T-helper 1 cell treated with Interleukin-12 subunit alpha and Interleukin-12 subunit beta and Interleukin-4 antibody, amounts not matched to agents 30 ng/mL and 1 ng/mL, for 36 hours (primary cell): ENCODE data around the gene UTP14C. TPM values are rescaled to one million over a fixed set of nuclear protein-coding genes. Genes with fewer than 3 reads are reported as not detected.
"Not testable (repeated sequence)": the region's sequence is repeated elsewhere in the genome, so short reads cannot be mapped to it uniquely, and the experiment has no call there.

ENCODE experiments used
- intact Hi-C: fragments of 100-400 bp; cut with micrococcal nuclease; formaldehyde crosslinking; loops from one replicate; pipeline ENCODE4 v1.15.1; 2024
- total RNA-seq: library from RNA; stranded (reverse); gene quantifications from 2 replicates; pipeline ENCODE4 v1.2.3, GENCODE V29; 2022

UTP14C gene, protein sequence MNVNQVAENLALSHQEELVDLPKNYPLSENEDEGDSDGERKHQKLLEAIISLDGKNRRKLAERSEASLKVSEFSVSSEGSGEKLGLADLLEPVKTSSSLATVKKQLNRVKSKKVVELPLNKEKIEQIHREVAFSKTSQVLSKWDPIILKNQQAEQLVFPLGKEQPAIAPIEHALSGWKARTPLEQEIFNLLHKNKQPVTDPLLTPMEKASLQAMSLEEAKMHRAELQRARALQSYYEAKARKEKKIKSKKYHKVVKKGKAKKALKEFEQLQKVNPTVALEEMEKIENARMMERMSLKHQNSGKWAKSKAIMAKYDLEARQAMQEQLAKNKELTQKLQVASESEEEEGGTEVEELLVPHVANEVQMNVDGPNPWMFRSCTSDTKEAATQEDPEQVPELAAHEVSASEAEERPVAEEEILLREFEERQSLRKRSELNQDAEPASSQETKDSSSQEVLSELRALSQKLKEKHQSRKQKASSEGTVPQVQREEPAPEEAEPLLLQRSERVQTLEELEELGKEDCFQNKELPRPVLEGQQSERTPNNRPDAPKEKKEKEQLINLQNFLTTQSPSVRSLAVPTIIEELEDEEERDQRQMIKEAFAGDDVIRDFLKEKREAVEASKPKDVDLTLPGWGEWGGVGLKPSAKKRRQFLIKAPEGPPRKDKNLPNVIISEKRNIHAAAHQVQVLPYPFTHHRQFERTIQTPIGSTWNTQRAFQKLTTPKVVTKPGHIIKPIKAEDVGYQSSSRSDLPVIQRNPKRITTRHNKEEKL
- total RNA-seq = 14.0 and 14.4 TPM in 2 replicates

DNA sequence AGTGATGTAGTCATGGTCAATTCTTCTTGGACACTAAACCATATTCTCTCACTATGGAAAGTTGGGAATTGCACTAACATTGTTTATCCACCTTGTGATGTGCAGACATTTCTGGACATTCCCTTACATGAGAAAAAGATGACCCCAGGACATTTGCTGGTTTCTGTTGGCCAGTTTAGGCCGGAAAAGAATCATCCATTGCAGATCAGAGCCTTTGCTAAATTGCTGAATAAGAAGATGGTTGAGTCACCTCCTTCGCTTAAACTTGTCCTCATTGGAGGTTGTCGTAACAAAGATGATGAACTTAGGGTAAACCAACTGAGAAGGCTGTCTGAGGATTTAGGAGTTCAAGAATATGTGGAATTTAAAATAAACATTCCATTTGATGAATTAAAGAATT lies at the start of gene UTP14C:
TSS of gene UTP14C (plus strand) at position 211 of the 400 bp plus-strand sequence. CDS start 4,114 bp downstream, outside the sequence.
- intact Hi-C loops = no loop called here

DNA sequence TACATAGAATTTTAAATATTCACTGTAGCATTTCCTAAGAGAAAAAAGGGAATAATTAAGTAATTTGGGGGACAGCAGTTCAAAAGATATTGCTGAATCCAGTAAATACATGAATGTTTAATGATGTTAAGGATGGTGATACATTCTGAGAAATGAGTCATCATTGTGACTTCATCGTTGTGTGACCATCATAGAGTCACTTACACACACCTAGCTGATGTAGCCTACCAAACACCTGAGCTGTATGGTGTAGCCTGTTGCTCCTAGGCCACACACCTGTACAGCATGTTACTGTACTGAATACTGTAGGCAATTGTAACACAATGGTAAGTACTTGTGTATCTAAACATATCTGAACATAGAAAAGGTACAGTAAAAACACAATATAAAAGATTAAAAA lies 48.1 kb upstream of the UTP14C start:
- intact Hi-C loops = no loop called here

DNA sequence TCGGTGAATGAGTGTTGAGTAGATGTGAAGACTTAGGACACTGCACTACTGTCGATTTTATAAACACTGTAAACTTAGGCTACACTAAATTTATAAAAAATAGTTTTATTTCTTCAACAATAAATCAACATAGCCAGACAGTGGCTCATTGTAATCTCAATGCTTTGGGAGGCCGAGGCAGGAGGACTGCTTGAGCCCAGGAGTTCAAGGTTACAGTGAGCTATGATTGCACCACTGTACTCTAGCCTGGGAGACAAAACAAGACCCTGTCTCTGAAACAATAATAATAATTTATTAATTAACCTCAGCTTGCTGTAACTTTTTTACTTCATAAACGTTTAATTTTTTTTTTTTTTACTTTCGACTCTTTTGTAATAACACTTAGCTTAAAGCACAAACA lies 47.6 kb upstream of the UTP14C start:
- intact Hi-C loops = no loop called here

DNA sequence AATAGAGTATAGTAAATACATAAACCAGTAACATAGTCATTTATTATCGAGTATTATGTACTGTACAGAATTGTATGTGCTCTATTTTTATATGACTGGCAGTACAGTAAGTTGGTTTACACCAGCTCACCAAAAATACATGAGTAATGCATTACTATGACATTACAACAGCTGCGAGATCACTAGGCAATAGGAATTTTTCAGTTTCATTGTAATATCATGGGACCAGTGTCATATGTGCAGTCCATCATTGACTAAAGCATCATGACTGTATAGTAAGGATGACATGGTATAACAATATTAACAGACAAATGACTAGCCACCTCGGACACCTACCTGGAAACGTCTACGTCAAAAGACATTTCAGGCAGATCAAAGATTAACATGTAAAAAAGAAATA lies 46.9 kb upstream of the UTP14C start:
- intact Hi-C loops = no loop called here

DNA sequence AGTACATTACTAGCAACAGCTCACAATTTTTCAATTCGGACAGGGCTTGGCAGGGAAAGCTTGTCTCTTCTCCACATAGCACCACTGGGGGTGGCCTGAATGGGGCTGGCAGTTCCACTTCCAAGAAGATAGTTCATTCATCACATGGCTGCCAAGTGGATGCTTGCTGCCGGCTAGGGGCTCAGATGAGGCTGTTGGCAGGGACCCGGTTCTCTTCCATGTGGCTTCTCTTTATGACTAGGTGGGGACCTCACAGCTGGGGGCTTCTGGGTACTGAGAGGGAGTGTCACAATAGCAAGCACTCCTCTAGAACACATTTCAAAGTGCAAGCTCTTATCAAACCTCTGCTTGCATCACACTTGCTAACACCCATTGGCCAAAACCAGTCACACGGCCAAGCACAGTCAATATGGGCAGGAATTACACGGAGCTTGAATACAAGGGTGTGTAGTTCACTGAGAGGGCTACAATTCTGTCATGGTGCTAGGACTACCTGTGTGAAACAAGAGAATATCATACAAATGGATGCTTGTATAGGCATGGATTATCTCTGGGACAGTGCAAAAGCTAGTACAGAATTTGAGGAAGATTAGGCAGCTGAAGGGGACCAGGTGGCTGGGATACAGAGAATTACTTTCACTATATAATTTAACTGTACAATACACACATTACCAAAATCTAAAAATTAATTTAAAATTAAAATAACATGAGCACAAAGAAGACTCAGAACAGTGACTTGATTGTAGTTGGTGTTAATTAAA lies 45.5 kb upstream of the UTP14C start:
- intact Hi-C loops = no loop called here

DNA sequence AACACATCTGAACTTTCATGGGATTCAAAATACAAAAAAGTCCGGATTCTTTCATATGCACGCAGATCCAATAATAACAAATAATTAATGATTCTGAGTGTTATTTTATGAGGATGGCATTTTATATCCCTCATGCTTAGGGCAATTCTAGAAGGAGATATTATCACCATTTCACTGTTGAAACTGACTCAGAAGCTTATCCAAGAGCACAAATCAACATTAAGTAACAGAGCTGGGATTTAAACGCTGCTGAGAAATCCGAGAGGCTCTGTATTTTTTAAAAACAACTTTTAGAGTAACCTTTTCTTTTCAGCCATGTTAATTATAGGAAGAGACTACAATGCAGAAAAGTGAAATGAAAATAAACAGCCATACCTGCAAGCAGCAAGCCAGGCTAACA lies 43.6 kb upstream of the UTP14C start:
- intact Hi-C loops = no loop called here

DNA sequence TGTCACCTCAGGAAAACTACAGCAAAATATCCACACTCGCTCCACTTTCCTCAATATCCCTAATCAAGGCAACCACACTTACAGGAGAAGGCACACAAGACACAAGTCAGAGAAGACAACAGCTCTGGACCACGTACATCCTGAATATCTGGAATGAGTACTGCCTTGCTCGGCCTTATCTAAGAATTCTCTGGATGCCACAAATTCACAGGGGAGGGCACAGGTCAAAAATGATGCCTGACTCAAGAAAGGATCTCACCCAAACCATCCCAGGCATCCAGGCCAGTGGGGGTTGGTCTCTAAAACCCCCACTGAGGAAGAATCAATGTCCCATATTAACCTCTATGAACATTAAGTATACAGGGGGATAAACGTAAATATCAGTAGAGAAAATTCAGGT lies 43.1 kb upstream of the UTP14C start:
- intact Hi-C loops = no loop called here

DNA sequence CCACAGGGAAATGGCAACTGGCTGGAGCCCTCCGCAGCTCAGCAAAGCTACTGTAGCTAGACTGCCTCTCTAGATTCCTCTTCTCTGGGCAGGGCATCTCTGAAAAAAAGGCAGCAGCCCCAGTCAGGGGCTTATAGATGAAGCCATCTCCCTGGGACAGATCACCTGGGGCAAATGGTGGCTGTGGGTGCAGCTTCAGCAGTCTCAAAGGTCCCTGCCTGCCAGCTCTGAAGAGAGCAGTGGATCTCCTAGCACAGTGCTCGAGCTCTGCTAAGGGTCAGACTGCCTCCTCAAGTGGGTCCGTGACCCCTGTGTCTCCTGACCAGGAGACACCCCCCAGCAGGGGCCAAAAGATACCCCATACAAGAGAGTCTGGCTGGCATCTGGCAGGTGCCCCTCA lies 41.2 kb upstream of the UTP14C start:
- intact Hi-C loops = not testable (repeated sequence)

DNA sequence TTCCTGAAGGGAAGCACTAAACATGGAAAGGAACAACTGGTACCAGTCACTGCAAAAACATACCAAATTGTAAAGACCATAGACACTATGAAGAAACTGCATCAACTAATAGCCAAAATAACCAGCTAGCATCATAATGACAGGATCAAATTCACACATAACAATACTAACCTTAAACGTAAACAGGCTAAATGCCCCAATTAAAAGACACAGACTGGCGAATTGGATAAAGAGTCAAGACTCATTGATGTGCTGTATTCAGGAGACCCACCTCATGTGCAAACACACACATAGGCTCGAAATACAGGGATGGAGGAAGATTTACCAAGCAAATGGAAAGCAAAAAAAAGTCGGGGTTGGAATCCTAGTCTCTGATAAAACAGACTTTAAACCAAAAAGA lies 39.6 kb upstream of the UTP14C start:
- intact Hi-C loops = not testable (repeated sequence)

DNA sequence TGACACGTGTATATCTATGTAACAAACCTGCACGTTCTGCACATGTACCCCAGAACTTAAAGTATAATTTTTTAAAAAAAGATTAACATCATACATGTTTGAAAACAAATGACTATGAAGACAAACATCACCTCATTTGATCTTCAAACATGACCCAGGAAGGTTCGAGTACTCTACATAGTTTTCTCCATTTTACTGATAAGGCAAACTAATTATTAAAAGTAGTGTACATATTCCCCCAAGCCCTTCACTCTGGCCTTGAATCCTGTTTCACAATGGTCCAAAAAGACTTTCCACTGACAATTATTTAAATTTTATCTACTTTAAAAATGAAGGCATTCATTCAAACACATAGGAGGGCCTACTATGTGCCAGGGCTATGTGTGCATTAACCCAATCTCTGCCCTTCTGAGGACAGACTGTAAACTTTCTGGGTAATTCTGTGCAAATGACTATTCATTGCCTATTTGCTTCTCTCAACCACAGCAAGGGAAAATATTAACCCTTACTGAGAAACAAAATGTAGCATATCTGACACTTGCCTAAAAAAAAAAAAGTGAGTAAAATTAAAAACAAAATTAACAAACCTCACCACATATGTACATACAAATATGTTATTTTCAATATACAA lies 35.4 kb upstream of the UTP14C start:
- intact Hi-C loops = no loop called here

DNA sequence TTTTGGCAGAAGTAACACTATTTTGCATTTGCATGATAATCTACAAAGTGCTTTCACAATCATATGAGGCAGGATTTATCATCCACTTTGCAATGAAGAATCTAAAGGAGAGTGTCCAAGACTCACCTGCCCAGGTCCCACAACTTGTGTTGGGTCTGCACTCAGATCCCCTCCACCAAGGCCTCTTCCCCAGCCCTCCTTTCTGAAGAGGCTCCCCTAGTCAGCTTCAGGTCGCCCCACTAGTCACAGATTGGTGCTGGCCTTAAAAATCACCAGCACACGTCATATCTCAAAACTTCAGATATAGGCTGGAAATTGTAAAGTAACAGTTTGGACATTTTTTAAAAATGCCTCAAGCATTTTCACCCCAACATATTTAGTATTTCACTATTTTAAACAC lies 30.8 kb upstream of the UTP14C start:
- intact Hi-C loops = no loop called here

DNA sequence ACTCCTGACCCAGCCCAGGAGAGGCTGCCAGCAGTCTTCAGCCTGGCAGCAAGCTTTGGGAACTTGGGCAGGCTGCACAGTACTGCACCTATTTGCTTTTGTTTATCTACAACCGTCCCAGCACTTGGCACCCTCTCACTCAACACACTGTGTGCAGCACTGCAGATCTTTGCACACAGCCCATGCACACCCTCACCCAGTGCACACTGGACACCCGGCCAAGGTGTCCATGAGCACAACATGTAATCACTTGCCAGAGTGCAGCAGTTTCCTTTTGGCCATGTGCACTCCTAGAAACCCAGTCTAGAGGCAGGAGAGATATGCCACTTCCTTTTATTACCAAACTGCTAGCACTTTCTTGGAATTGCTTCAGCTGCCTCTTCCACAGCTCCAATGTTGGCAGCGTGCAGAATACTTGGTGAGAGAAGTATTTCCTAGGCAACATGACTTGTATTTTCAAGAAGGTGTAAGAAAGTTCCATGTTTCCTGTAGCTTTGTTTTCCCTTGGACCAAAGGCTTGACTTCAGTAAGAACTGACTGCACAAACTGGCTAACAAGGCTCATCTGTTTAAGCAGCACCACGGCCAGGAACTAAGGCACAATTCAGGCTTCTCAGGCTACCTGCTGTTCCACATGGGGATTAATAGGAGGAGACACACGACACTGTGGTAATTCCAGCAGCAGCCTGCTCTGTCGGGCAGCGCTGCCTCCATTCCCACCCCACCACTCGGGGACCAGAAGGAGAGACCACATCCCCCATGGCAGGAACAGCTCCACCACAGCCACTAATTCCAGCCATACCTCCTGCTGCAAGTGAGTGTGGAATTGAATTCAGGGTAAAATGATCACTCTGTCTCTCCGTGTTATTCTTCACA lies 28.6 kb upstream of the UTP14C start:
- intact Hi-C loops = no loop called here

DNA sequence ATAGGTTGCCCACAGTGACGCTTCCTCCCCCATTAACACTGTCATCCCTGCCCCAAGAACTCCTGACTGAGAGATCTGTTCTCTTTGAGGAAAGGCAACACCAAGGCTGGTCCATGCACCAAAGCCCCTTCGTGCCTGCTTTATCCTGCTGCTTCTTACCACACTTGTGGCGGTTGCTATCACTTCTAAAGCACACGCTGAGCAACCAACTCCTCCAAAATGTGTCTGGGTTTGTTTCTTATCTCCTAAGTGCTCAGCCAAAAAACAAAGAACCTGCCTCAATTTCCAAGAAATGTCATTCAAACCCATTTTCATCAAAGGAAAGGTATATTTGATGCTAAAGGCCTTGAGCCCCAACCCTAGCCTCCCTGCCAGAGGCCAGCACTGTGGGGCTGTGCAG lies 27.9 kb upstream of the UTP14C start:
- intact Hi-C loops = no loop called here

DNA sequence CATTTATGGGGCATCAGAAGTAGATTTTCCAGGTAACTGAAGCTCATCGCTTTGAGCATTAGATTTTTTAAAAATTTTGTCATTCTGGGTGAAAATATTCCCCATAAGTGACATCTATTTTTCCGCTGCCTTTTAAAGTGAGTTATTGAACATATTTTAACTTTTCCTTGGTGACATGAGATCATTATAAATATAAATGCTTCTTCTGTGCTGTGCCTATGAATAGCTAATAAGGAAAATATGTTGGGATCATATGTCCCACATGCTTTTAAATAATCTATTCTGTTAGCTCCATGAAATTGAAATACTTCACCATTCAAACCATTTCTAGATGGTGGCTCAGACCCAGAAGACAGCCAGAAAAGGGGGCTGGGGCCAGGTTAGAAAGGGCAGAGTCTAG lies 27.3 kb upstream of the UTP14C start:
- intact Hi-C loops = no loop called here

DNA sequence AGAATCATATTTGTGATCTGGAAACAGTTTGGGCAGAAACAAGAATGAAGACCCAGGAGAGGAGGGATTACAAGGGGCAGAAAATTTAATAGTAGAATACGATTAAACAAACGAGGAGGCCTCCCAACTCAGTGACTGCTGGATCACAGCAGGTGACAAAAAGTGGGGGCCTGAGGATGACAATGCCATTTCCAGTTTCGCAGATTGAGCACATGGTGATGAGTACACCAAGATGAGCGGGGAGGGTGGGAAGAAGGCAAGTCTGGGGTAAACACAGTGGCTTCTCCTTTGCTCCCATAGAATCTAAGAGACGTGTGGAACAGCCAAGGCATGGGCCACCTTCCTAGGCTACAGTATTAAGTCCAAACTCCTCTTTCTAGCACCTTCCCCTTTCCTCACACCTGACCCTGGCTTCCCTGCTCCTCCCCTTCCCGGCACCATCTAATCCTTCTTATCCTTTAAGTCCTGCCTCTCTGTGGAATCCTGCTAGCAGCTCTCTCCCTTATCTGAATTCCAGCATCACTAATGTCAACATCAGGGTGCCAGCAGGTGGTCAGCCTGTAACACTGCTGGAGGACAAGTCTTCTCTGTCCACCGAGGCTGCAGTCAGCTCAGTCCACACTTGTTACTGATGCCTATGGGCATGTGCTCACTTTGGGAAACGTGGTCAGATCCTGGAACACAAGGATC lies 26.7 kb upstream of the UTP14C start:
- intact Hi-C loops = no loop called here

DNA sequence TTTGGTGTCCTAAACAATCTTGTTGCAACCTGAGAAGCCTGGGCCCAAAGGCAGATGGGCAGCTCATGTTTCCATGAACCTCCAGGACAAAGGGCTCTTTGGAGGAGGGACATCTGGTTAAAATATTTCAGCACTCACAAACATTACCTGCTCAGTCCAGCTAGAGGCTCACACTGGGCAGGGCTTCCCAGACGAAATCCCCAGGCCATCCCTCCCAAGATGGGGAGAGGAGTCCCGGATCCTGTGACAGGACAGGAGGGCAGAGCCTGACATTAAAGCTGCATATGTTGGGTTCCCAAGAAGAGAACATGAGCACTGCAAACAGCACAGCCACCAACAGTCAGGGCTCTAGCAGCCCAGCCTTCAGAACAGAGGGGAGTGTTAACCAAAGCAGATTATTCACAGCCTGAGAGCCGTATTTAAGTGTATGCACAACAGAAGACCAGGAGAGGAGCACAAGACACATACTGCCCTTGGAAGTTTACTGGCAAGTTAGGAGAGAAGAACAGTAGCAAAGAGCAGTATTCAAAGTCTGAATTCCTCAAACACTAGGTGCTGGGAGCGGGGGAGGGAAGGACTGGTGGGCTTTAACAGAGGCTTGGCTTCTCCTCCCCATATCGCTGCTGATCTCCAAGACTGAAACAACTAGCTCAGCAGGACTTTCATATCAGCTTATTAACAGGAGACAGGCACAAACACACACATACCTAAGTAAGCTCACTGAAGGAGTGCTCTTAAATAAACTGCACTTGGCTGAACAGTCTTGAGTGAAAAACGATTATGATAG lies 25.6 kb upstream of the UTP14C start:
- intact Hi-C loops = no loop called here

DNA sequence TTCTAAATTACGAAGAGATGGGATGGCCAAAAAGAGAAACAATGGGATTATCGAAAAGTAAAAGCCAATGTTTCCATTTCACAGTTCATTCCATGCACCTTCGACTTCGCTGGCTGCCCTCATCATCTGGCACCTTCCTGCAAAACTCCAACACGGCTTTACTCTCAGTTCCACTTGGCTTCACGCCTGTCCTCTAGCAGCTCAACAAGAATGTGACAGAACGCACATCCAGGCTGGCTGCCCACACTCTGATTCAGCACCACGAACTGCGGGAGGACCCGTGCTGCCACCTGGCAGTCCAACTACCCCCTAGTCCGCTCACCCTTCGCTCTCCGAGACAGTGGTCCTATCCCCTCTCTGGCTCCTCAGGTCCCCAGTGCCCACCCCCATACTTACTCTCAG lies 25.0 kb upstream of the UTP14C start:
- intact Hi-C loops = no loop called here

DNA sequence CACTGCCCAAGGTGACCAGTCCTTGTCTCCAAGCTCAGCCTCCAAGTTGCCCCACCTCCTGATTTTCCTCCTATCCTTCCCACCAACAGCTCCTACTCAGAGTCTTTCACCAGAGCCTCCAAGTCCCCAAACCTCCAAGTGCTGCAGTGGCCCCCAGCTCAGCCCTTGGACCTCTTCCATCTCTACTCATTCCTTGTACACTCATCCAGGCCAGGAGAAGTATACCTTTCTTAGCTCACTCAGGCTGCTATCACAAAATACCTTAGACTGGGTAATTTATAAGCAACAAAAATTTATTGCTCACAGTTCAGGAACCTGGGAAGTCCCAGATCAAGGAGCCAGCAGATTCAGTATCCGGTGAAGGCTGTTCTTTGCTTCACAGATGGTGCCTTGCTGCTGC lies 24.6 kb upstream of the UTP14C start:
- intact Hi-C loops = loop anchor here (2.0 kb wide), 1 partner anchor 237 kb away; no protein-coding TSS in a partner anchor
